A549 (cell line): ENCODE measurements around the gene GLIPR2. TPM values are rescaled to one million over a fixed set of nuclear protein-coding genes. Genes with fewer than 3 reads are reported as not detected.
"Not testable (repeated sequence)": the region's sequence is repeated elsewhere in the genome, so short reads cannot be mapped to it uniquely, and the experiment has no call there.

Source experiments
- ATAC-seq, 2 experiments: fragments of 200-7000 bp in 1 of 2; fragments of >200 bp in 1 of 2; cut with Nextera tagmentation in 1 of 2; cut with Tn5 transposase in 1 of 2; 3 replicates each; pipeline versions ENCODE4 v1.8.0 to v1.9.1; 2018 to 2020; ENCODE audit warnings: mild to moderate bottlenecking in 1 of 2, moderate library complexity in 1 of 2
- CTCF ChIA-PET: fragments of 300-600 bp; sonication (Branson Sonifier 250); formaldehyde crosslinking; extraction: SDS; loops from one replicate; lab custom pipeline; 2021; ENCODE audit warnings: antibody characterized with exemption, inconsistent platforms; lab: Yijun Ruan, JAX
- POLR2A ChIA-PET: fragments of 350-600 bp; formaldehyde crosslinking; extraction: SDS; loops from one replicate; lab custom pipeline; 2021; ENCODE audit warnings: antibody characterized with exemption, inconsistent platforms; lab: Yijun Ruan, JAX
- DNase-seq, 2 experiments: peaks; one replicate each; pipeline versions ENCODE4 v3.0.0 to v3.0.0-alpha.2; 2011 to 2016; ENCODE audit warnings: low read depth in 1 of 2, low spot score in 1 of 2
- FAIRE-seq: peaks from 2 replicates; lab custom pipeline; 2011; peaks lifted over from hg19 to GRCh38; lab: Jason Lieb, UNC
- H3K27ac ChIP-seq, 2 experiments: fragments of >200 bp; sonication (Bioruptor Twin); formaldehyde crosslinking; 3 replicates each; pipeline ENCODE4 v1.5.1; 2016 to 2017
- H3K4me1 ChIP-seq: fragments of >200 bp; sonication (Bioruptor Twin); formaldehyde crosslinking; 3 replicates; pipeline ENCODE4 v1.6.1; 2016
- H3K4me2 ChIP-seq: fragments of >200 bp; sonication (Bioruptor Twin); formaldehyde crosslinking; 3 replicates; pipeline ENCODE4 v1.6.1; 2016
- H3K4me3 ChIP-seq: fragments of >200 bp; sonication (Bioruptor Twin); formaldehyde crosslinking; 3 replicates; pipeline ENCODE4 v1.5.1; 2016
- H3K9me3 ChIP-seq: fragments of >200 bp; sonication (Bioruptor Twin); formaldehyde crosslinking; 3 replicates; pipeline ENCODE4 v1.6.1; 2016
- CEBPB ChIP-seq, 2 experiments: fragments of >200 bp in 1 of 2; sonication (Bioruptor Twin) in 1 of 2; formaldehyde crosslinking in 1 of 2; IDR thresholded peaks; 2 replicates each; pipeline ENCODE4 v1.6.1; 2012 to 2016
- HOXB5 ChIP-seq: fragments of 250-450 bp; sonication (Bioruptor Pico); IDR thresholded peaks from 2 replicates; pipeline ENCODE4 v1.5.0; 2020; ENCODE audit warnings: mild to moderate bottlenecking, moderate library complexity
- JUN ChIP-seq, 2 experiments: fragments of >200 bp; sonication (Bioruptor Twin); formaldehyde crosslinking; IDR thresholded peaks; 2 replicates in 1 of 2; 3 replicates in 1 of 2; pipeline ENCODE4 v1.6.1; 2016 to 2017
- POLR2A ChIP-seq: IDR thresholded peaks from 2 replicates; pipeline ENCODE4 v1.6.1; 2012; ENCODE audit warnings: mild to moderate bottlenecking, low read length
- RAD21 ChIP-seq, 2 experiments: fragments of >200 bp in 1 of 2; sonication (Bioruptor Twin) in 1 of 2; formaldehyde crosslinking in 1 of 2; IDR thresholded peaks in 1 of 2; conservative IDR thresholded peaks in 1 of 2; 2 replicates in 1 of 2; 3 replicates in 1 of 2; pipeline ENCODE4 v1.6.1; 2012 to 2018; ENCODE audit warnings: inconsistent platforms in 1 of 2
- RNF2 ChIP-seq: fragments of 200-600 bp; sonication (generic); IDR thresholded peaks from 2 replicates; pipeline ENCODE4 v1.6.1; 2016; ENCODE audit warnings: low read depth, mild to moderate bottlenecking, antibody characterized with exemption, moderate library complexity, borderline replicate concordance
- SMC3 ChIP-seq: fragments of >200 bp; sonication (Bioruptor Twin); formaldehyde crosslinking; IDR thresholded peaks from 3 replicates; pipeline ENCODE4 v1.6.1; 2018; ENCODE audit warnings: inconsistent platforms
- ZC3H11A ChIP-seq: fragments of 450-650 bp; IDR thresholded peaks from 2 replicates; pipeline ENCODE4 v1.6.1; 2014; ENCODE audit warnings: antibody characterized with exemption, mild to moderate bottlenecking
- ZFP36 ChIP-seq: fragments of 450-650 bp; IDR thresholded peaks from 2 replicates; pipeline ENCODE4 v1.6.1; 2014; ENCODE audit warnings: borderline replicate concordance; ENCODE audit not compliant: partially characterized antibody
- WGBS: methylation state at CpG from one replicate; pipeline ENCODE4 v1.1.6; 2017; ENCODE audit errors: missing lambda C conversion rate; 5-methylcytosine and 5-hydroxymethylcytosine counted together
- polyA minus RNA-seq: library from RNA; depleted of rRNA, polyadenylated mRNA; stranded (reverse); fragments of >200 nt; gene quantifications from 2 replicates; pipeline ENCODE4 v1.2.3, GENCODE V29; 2011; rRNA and poly(A)+ RNA removed
- polyA plus RNA-seq, 4 experiments: library from polyadenylated mRNA; depleted of rRNA in 3 of 4; stranded (reverse); fragments of >200 nt; fragmentation: RNase III in 1 of 4; extraction: RNeasy Plus Mini Kit Qiagen cat#74134 plus additional on column Dnase treatment in 1 of 4; gene quantifications; 2 replicates in 3 of 4; 3 replicates in 1 of 4; pipeline ENCODE4 v1.2.3, GENCODE V29; 2011 to 2017
- TF ChIP-seq, protein P1 (sequence below): IDR thresholded peaks from 2 replicates; pipeline ENCODE4 v1.6.1; 2012
- TF ChIP-seq, protein P2 (sequence below): IDR thresholded peaks from 2 replicates; pipeline ENCODE4 v1.6.1; 2012
- TF ChIP-seq, protein P3 (sequence below): fragments of >200 bp; sonication (Bioruptor Twin); formaldehyde crosslinking; IDR thresholded peaks from 3 replicates; pipeline ENCODE4 v1.6.1; 2016

Gene GLIPR2, protein sequence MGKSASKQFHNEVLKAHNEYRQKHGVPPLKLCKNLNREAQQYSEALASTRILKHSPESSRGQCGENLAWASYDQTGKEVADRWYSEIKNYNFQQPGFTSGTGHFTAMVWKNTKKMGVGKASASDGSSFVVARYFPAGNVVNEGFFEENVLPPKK
- polyA plus RNA-seq (2011; rRNA removed) (6.2 and 9.0 TPM in 2 replicates), polyA plus RNA-seq (2017; fragmentation: RNase III; extraction: RNeasy Plus Mini Kit Qiagen cat#74134 plus additional on column Dnase treatment) (13.5 to 16.9 TPM (median 16.0 TPM) in 3 replicates), polyA minus RNA-seq (7.5 and 7.9 TPM in 2 replicates)
- polyA plus RNA-seq (2012; cell fraction: cytosol; rRNA removed) = 7.2 and 8.3 TPM in 2 replicates
- polyA plus RNA-seq (2012; cell fraction: nucleus; rRNA removed) = 4.5 and 6.9 TPM in 2 replicates

DNA sequence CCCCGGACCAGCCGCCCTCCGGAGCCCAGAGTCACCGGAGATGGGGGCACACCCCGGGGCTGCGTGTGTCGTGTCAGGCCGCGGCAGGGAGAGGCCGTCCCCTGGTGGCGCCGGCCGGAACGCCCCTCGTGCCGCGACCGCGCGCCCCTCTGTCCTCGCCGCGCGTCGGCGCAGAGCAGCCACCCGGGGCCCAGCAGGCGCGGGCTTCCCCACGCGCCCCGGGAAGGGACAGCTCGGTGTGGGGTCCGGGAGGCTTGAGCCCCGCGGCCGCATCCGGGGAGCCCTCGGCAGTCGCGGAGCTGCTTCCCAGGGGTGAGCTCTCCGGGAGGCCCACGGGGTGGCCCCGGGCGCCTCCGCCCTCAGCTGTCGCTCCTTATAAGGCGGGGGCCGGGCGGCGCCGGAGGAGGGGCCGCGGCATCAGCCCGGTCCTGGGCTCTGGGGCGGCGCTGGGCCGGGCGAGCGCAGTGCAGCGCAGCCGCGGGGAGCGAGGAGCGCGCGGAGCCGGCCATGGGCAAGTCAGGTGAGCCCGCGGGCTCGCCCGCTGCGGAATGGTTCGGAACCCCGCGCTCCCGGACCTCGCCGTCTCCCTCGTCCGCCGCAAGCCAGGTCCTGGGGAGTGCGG lies at the start of gene GLIPR2:
TSS of gene GLIPR2 (plus strand) at position 462 of the 622 bp plus-strand sequence. CDS start at position 508, 46 bp downstream.
- DNase-seq = peak; percentile 49 to 77
- H3K27ac ChIP-seq = peak within 1 kb of the TSS; percentile 79 to 93
- H3K4me2 ChIP-seq = peak within 1 kb of the TSS; percentile 87
- H3K4me3 ChIP-seq = peak within 1 kb of the TSS; percentile 78
- H3K4me1 ChIP-seq = peaks cover 14% of the 10 kb centered on the region; the same call in 1 of the 3 replicates
- TF ChIP-seq POLR2A (peak; percentile 53), JUN (IDR thresholded peaks at IDR 0.05) (peak in 1 of 2 experiments; percentile 51; a peak in 1 of 5 replicates), SMC3 (0 out of 3 replicates have a peak, but pooled peaks have one; percentile 4), ZC3H11A (no peak), RAD21 (conservative IDR thresholded peaks at IDR 0.05 in 1 of 2, IDR thresholded peaks at IDR 0.05 in 1 of 2) (peak in 1 of 2 experiments; percentile 5; a peak in 1 of 5 replicates), ZFP36 (no peak), HOXB5 (CRISPR knock-in tag) (no peak)
- TF ChIP-seq, protein P1, sequence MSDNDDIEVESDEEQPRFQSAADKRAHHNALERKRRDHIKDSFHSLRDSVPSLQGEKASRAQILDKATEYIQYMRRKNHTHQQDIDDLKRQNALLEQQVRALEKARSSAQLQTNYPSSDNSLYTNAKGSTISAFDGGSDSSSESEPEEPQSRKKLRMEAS = peak; percentile 39; the same call in 1 of the 2 replicates
- TF ChIP-seq, protein P2, sequence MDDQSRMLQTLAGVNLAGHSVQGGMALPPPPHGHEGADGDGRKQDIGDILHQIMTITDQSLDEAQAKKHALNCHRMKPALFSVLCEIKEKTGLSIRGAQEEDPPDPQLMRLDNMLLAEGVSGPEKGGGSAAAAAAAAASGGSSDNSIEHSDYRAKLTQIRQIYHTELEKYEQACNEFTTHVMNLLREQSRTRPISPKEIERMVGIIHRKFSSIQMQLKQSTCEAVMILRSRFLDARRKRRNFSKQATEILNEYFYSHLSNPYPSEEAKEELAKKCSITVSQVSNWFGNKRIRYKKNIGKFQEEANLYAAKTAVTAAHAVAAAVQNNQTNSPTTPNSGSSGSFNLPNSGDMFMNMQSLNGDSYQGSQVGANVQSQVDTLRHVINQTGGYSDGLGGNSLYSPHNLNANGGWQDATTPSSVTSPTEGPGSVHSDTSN = no peak
- TF ChIP-seq, protein P3, sequence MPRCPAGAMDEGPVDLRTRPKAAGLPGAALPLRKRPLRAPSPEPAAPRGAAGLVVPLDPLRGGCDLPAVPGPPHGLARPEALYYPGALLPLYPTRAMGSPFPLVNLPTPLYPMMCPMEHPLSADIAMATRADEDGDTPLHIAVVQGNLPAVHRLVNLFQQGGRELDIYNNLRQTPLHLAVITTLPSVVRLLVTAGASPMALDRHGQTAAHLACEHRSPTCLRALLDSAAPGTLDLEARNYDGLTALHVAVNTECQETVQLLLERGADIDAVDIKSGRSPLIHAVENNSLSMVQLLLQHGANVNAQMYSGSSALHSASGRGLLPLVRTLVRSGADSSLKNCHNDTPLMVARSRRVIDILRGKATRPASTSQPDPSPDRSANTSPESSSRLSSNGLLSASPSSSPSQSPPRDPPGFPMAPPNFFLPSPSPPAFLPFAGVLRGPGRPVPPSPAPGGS = 0 out of 3 replicates have a peak, but pooled peaks have one; percentile 52
- no peaks in the 10 kb centered on the region for H3K9me3 ChIP-seq
- ChIA-PET POLR2A (interaction anchor here (0.6 to 2.1 kb wide), 6 partner anchors 12 to 98 kb away, joined by 3 to 10 read pairs (median 4); no protein-coding TSS in a partner anchor), CTCF (interaction anchor here (0.6 to 9.9 kb wide), 10 partner anchors 10 to 483 kb away, joined by 3 to 176 read pairs (median 4); partner anchors contain the start of gene CCIN)
- peak; percentile 87 to 94 for ATAC-seq
- FAIRE-seq = no peak
- no CpG with 5 or more reads among the region's 83 CpGs for WGBS

DNA sequence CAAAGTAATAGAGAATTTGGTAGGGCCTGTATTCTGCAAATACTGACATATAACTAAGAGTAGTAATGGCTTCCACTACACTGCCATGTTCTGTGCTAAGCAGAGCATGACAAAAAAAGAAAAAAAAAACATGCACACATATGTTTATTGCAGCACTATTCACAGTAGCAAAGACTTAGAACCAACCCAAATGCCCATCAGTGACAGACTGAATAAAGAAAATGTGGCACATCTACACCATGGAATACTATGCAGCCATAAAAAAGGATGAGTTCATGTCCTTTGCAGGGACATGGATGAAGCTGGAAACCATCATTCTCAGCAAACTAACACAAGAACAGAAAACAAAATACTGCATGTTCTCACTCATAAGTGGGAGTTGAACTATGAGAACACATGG lies 49.5 kb upstream of the GLIPR2 start:
- FAIRE-seq, H3K4me2 ChIP-seq, H3K27ac ChIP-seq, DNase-seq, POLR2A ChIA-PET, H3K9me3 ChIP-seq, ATAC-seq, H3K4me3 ChIP-seq: not testable (repeated sequence)
- peaks cover 23% of the 10 kb centered on the region; the same call in 2 of the 3 replicates for H3K4me1 ChIP-seq
- CTCF ChIA-PET = interaction anchor here (0.5 to 1.8 kb wide), 5 partner anchors 16 to 132 kb away, joined by 3 to 10 read pairs (median 4); no protein-coding TSS in a partner anchor

DNA sequence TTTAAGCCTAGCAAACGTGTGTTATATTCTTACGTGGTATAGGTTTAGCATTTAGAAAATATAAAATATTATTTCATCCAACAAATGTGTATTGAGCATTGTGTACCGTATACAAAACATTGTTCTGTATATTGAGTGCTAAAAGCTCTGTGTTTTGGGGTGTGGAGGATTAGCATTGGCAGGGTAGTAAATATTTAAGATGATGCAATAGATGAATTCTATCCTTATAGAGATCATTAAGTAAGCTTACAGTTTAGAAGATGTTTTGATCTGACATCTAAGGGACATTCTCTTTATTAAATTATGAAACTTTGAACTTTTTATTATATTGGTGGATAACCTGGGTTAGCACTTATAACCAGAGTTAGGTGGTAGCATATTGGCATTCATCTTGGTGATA lies 48.5 kb upstream of the GLIPR2 start:
- WGBS = 87% methylated on average over 3 of the region's 3 CpGs
- CTCF ChIA-PET = interaction anchor here (1.4 to 6.3 kb wide), 2 partner anchors 14 to 240 kb away, joined by 4 to 58 read pairs; no protein-coding TSS in a partner anchor

More for the DNA sequence above, 48.5 kb upstream of the GLIPR2 start:
- H3K9me3 ChIP-seq = no peaks in the 10 kb centered on the region
- FAIRE-seq (no peak), ATAC-seq (no peak), DNase-seq (no peak)
- peaks cover 26% of the 10 kb centered on the region; the same call in 2 of the 3 replicates for H3K4me1 ChIP-seq
- 0 out of 4 replicates have a peak, but pooled peaks of 1 of the 2 experiments have one; percentile 12 for TF ChIP-seq CEBPB (IDR thresholded peaks at IDR 0.05)
- TF ChIP-seq RNF2 = no peak
- no peak overlapping the region for H3K27ac ChIP-seq
- no peak overlapping the region for H3K4me2 ChIP-seq
- H3K4me3 ChIP-seq = no peak overlapping the region
- POLR2A ChIA-PET = interaction anchor here (0.8 kb wide), 1 partner anchor 103 kb away, joined by 3 read pairs; the partner anchor contains the start of gene CLTA
